Gastrocnemius medialis (tissue), 4 donors: ENCODE results near the gene ACTN3. TPM values are rescaled to one million over a fixed set of nuclear protein-coding genes. Genes with fewer than 3 reads are reported as not detected.
"Not testable (repeated sequence)": the region's sequence is repeated elsewhere in the genome, so short reads cannot be mapped to it uniquely, and the experiment has no call there.

Experiments
- ATAC-seq, 2 donors: fragments of 150-250 bp; one replicate each; pipeline ENCODE4 v1.9.1; 2016
- DNase-seq, 2 donors: peaks; one replicate each; pipeline ENCODE4 v3.0.0-alpha.2; 2019
- H3K27ac ChIP-seq, 4 donors: fragments of 200-600 bp; sonication (generic); 1 replicate in 1 of 4; 2 replicates in 3 of 4; pipeline ENCODE4 v1.5.1; 2016 to 2018; ENCODE audit warnings: mild to moderate bottlenecking in 2 of 4, moderate library complexity in 1 of 4
- H3K27me3 ChIP-seq, 3 donors: fragments of 200-600 bp; sonication (generic) in 2 of 3; 1 replicate in 1 of 3; 2 replicates in 2 of 3; pipeline versions ENCODE4 v1.5.1 to v1.6.0; 2016 to 2019; ENCODE audit warnings: mild to moderate bottlenecking in 1 of 3, moderate library complexity in 1 of 3
- H3K36me3 ChIP-seq, 2 donors: fragments of 200-600 bp; sonication (generic) in 1 of 2; one replicate each; pipeline ENCODE4 v1.5.1; 2017 to 2018
- H3K4me1 ChIP-seq, 2 donors: fragments of 200-600 bp; sonication (generic) in 1 of 2; one replicate each; pipeline ENCODE4 v1.5.1; 2016 to 2017; ENCODE audit warnings: mild to moderate bottlenecking in 2 of 2
- H3K4me3 ChIP-seq, 4 donors: fragments of 200-600 bp; sonication (generic) in 3 of 4; 1 replicate in 1 of 4; 2 replicates in 3 of 4; pipeline ENCODE4 v1.5.1; 2016 to 2019; ENCODE audit warnings: mild to moderate bottlenecking in 2 of 4
- H3K9me3 ChIP-seq, 3 donors: fragments of 200-600 bp; sonication (generic) in 2 of 3; 1 replicate in 1 of 3; 2 replicates in 2 of 3; pipeline ENCODE4 v1.5.1; 2016 to 2019
- CTCF ChIP-seq, 5 experiments: fragments of 450-650 bp in 3 of 5; fragments of 200-600 bp in 2 of 5; sonication (generic) in 2 of 5; IDR thresholded peaks in 4 of 5; conservative IDR thresholded peaks in 1 of 5; 1 replicate in 4 of 5; 2 replicates in 1 of 5; pipeline ENCODE4 v1.5.1; 2016 to 2019; ENCODE audit warnings: antibody characterized with exemption in 5 of 5, mild to moderate bottlenecking in 3 of 5, moderate library complexity in 3 of 5
- POLR2A ChIP-seq, 2 donors: fragments of 450-650 bp; IDR thresholded peaks; one replicate each; pipeline ENCODE4 v1.6.1; 2017; ENCODE audit warnings: antibody characterized with exemption in 2 of 2, mild to moderate bottlenecking in 2 of 2, moderate library complexity in 2 of 2
- in situ Hi-C, 4 donors: fragments of 200-750 bp; cut with MboI; loops; one replicate each; pipeline versions ENCODE4 v1.15.0 to v1.8.0; 2017; ENCODE audit warnings: low sequenced_read_pairs in 4 of 4
- intact Hi-C: fragments of 100-400 bp; cut with DNase I; formaldehyde crosslinking; loops from one replicate; pipeline ENCODE4 v1.15.1; 2023; ENCODE audit warnings: low total_unique reads
- total RNA-seq, 4 donors: library from RNA; depleted of rRNA; stranded (reverse); fragments of >200 nt; gene quantifications; one replicate each; pipeline versions ENCODE4 v1.1.0 to v1.2.3, GENCODE V29; 2016

ACTN3 gene
- total RNA-seq, 4 donors from 2014 or later: 0.85 to 2.4 (median 1.2) TPM

- DNase-seq (no peak), ATAC-seq (no peak)
- no peak for TF ChIP-seq CTCF (IDR thresholded peaks at IDR 0.05 in 4 of 5, conservative IDR thresholded peaks at IDR 0.05 in 1 of 5)
- in situ Hi-C loops (no loop called here), intact Hi-C loops (no loop called here)
- Histone ChIP-seq H3K9me3 (no peaks in the 10 kb centered on the region), H3K27ac (peak overlapping the region in 1 of 4 donors; percentile 36), H3K27me3 (no peaks in the 10 kb centered on the region), H3K36me3 (peaks cover 0 to 18% of the 10 kb centered on the region in 2 donors), H3K4me1 (peaks cover 14 to 30% of the 10 kb centered on the region in 2 donors), H3K4me3 (no peak overlapping the region)
These were observed 4.8 kb upstream of the ACTN3 start for GRCh38 chr11:66541892-66542291.

- intact Hi-C loops (no loop called here), in situ Hi-C loops (no loop called here)
- Histone ChIP-seq H3K4me3 (no peak overlapping the region), H3K27me3 (no peaks in the 10 kb centered on the region), H3K27ac (peak overlapping the region in 1 of 4 donors; percentile 36), H3K9me3 (no peaks in the 10 kb centered on the region), H3K4me1 (peaks cover 19 to 34% of the 10 kb centered on the region in 2 donors), H3K36me3 (peaks cover 0 to 13% of the 10 kb centered on the region in 2 donors)
- DNase-seq (no peak), ATAC-seq (no peak)
- TF ChIP-seq POLR2A (IDR thresholded peaks at IDR 0.05) (no peak), CTCF (IDR thresholded peaks at IDR 0.05 in 4 of 5, conservative IDR thresholded peaks at IDR 0.05 in 1 of 5) (no peak)
These were observed 4.3 kb upstream of the ACTN3 start for GRCh38 chr11:66542362-66542761.

- in situ Hi-C loops (no loop called here), intact Hi-C loops (no loop called here)
- Histone ChIP-seq H3K9me3 (no peaks in the 10 kb centered on the region), H3K4me1 (peaks cover 25 to 46% of the 10 kb centered on the region in 2 donors), H3K36me3 (peaks cover 0 to 11% of the 10 kb centered on the region in 2 donors), H3K4me3 (no peak overlapping the region), H3K27ac (peak overlapping the region in 2 of 4 donors; percentile 18 to 41), H3K27me3 (no peaks in the 10 kb centered on the region)
- TF ChIP-seq CTCF (IDR thresholded peaks at IDR 0.05 in 4 of 5, conservative IDR thresholded peaks at IDR 0.05 in 1 of 5) (peak in 1 of 5 experiments; percentile 20), POLR2A (IDR thresholded peaks at IDR 0.05) (no peak)
- DNase-seq (no peak), ATAC-seq (no peak)
These were observed 3.2 kb upstream of the ACTN3 start for GRCh38 chr11:66543263-66544107.

GRCh38 chr11:66544952-66545351, 1.8 kb upstream of the ACTN3 start:
- intact Hi-C loops, in situ Hi-C loops: not testable (repeated sequence)

GRCh38 chr11:66545701-66546367, 869 bp upstream of the ACTN3 start, which contains the start of gene ZDHHC24:
ZDHHC24 (minus strand) TSS chr11:66546048; CDS start chr11:66546003, 45 bp downstream.
- in situ Hi-C loops (no loop called here), intact Hi-C loops (loop anchor here (1.0 to 2.0 kb wide), 3 partner anchors 22 to 132 kb away; partner anchors contain the start of genes CCDC87 and CCS)
- no peak for TF ChIP-seq CTCF (IDR thresholded peaks at IDR 0.05 in 4 of 5, conservative IDR thresholded peaks at IDR 0.05 in 1 of 5)
- TF ChIP-seq POLR2A (IDR thresholded peaks at IDR 0.05): peak; percentile 49 to 75
- Histone ChIP-seq H3K4me1 (peaks cover 25 to 50% of the 10 kb centered on the region in 2 donors), H3K27ac (peak within 1 kb of the TSS; percentile 79 to 94 (median 91)), H3K9me3 (no peaks in the 10 kb centered on the region), H3K4me3 (peak within 1 kb of the TSS; percentile 70 to 99 (median 80)), H3K36me3 (peaks cover 0 to 4% of the 10 kb centered on the region in 2 donors), H3K27me3 (no peaks in the 10 kb centered on the region)
- peak; percentile 96 to 97 for DNase-seq
- ATAC-seq: peak; percentile 86 to 92

More at GRCh38 chr11:66544952-66545351, 1.8 kb upstream of the ACTN3 start:
- peaks cover 25 to 50% of the 10 kb centered on the region in 2 donors for H3K4me1 ChIP-seq
- not testable (repeated sequence) for H3K9me3 ChIP-seq, DNase-seq, ATAC-seq, H3K27me3 ChIP-seq, H3K36me3 ChIP-seq
- peak overlapping the region; percentile 79 to 94 (median 91) for H3K27ac ChIP-seq
- peak overlapping the region; percentile 70 to 99 (median 80) for H3K4me3 ChIP-seq
